Measurements from ENCODE around the gene MAP1LC3C.
"Not testable (repeated sequence)": the region's sequence is repeated elsewhere in the genome, so short reads cannot be mapped to it uniquely, and the experiment has no call there.

The MAP1LC3C gene

DNA sequence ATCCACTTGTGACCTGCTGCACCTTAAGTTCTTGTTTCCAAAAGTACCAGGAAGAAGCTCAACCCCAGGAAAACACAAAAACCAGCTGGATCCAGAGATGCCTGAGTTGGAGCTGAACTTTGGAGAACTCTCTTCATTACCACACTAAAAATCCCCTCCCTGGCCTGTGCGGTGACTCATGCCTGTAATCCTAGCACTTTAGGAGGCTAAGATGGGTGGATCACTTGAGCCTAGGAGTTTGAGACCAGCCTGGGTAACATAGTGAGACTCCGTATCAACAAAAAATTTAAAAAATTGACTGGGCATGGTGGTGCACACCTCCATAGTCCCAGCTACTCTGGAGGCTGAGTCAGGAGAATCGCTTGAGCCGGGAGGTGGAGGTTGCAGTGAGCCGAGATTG, 6.2 kb downstream of the MAP1LC3C start:
- no peak for DNase-seq (ENCODE audit: low read depth in 3 of 3)

- no peak for DNase-seq (ENCODE audit: low read depth in 3 of 3)
Measured at GRCh38 chr1:241990040-241990439, 8.9 kb downstream of the MAP1LC3C start.

- DNase-seq (ENCODE audit: low read depth in 3 of 3) = not testable (repeated sequence)
Measured at GRCh38 chr1:241988389-241988930, 10.4 kb downstream of the MAP1LC3C start.

DNA sequence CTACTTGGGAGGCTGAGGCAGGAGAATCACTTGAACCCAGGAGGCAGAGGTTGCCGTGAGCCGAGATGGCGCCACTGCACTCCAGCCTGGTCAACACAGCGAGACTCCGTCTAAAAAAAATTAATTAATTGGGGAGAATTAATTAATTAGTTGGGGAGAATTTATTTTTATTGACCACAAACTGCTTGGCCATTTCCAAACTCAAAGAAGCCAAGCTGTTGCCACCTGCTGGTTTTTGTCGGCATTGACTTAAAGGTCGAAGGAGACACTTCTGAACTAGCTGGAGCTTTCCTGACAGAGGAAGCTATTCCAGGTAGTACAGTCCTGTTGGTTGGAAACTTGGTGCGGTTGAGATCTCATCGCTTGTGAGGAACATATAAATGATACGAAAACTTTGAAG, 13.1 kb downstream of the MAP1LC3C start:
- no peak for DNase-seq (ENCODE audit: low read depth in 3 of 3)

GRCh38 chr1:241979926-241980325, 19.0 kb downstream of the MAP1LC3C start:
- no peak for DNase-seq (ENCODE audit: low read depth in 3 of 3)

DNA sequence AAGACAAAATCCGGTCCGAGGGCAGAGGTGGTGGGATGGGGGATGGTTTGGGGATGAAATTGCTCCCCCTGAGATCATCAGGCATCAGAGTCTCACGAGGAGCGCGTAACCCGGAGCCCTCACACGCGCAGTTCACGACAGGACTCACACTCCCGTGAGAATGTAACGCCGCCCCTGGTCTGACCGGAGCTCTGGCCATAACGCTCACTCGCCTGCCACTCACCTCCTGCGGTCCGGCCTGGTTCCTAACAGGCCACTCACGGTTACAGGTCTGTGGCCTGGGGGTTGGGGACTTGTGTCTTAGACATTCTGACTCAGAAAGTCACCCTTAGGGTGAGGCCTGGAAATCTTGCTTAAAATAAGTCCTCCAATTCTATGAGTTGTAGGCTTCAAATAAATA, 19.8 kb downstream of the MAP1LC3C start:
- DNase-seq (ENCODE audit: low read depth in 3 of 3) = no peak

- DNase-seq (ENCODE audit: low read depth in 3 of 3) = no peak
Measured at GRCh38 chr1:241976229-241976628, 22.7 kb downstream of the MAP1LC3C start.

DNA sequence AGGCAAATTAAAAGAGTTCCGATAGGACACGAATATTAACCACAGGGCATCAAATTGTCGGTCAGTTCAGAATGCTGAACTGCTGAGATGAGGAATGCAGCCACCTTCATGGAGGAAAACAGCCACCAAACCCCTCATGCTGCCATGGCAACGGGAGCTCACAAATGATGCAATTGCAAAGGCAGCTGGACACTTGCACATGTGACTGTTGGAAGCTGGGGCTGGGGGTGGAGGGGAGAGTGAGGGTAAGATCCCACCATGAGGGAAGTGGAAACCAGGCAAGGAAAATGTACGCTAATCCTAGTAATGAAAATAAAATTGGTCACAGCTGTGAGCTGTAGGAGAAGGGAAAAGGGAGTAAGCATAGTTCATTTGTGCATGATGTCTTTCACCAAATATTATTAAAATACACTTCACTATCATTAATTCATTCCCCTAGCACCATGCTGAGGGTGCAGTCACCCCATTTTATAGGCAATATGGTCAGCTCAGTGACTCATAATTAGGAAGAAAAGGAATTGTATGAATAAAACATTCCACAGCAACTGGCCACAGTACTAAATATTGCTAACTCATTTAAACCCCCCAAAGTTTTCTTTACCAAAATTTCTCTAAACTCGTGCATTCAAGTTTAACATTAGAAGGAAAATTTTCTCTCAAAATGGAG, 26.1 kb downstream of the MAP1LC3C start:
- no peak for DNase-seq (ENCODE audit: low read depth in 3 of 3)

DNA sequence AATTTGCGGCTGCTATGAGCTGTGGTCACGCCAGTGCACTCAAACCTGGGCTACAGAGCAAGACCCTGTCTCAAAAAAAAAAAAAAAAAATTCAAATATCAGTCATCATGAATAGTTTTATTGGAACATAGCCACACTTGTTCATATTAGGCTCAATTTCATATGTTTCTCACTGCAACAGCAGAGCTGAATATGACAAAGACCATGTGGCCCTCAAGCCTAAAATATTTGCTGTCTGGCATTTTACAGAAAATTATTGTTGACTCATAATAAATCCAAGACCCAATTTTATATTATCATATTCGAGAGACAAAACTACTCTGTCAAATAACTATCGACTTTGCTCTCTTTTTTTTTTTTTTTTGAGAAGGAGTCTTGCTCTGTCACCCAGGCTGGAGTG, 30.3 kb downstream of the MAP1LC3C start:
- no peak for DNase-seq (ENCODE audit: low read depth in 3 of 3)

DNA sequence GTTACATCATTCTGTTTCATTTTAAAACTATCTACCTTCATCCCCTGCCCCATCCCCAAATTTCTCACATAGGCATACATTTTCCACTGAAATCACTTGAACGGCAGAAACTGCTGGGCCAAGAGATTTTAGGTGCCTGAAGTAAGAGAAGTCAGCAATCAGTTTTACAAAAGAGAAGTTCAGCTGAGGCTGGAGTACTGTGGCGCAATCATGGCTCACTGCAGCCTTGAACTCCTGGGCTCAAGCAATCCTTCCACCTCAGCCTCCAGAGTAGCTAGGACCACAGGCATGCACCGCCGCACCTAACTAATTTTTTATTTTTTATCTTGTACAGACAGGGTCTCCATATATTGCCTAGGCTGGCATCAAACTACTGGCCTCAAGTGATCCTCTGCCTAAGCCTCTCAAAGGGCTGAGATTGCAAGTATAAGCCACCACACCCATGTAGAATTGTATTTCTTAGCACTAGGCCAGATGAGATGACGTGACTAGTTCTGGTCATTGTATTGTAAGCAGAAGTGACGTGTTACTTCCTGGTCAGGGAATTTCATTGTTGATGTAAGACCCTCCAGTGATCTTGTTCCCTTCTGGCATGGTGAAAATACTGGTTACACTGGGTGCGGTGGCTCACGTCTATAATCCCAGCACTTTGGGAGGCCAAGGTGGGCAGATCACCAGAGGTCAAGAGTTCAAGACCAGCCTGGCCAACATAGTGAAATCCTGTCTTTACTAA, 34.2 kb downstream of the MAP1LC3C start:
- no peak for DNase-seq (ENCODE audit: low read depth in 3 of 3)

DNA sequence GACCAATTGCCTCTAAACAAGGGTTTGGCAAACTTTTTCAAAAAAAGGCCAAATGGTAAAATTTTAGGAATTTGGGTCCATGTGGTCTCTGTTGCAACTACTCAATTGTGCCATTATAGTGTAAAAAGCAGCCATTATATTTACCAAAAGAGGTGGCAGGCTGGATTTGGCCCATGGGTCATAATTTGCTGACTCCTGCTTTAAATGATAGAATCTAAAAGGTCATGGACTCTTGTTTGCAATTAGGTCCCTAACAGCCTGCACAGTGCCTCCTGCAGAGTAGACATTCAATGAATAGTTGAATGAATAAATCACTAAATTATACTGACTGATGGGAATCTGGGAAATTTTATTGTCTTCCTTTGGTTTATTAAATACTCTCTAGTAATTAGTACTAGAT, 35.2 kb downstream of the MAP1LC3C start:
- no peak for DNase-seq (ENCODE audit: low read depth in 3 of 3)

- no peak for DNase-seq (ENCODE audit: low read depth in 3 of 3)
Measured at GRCh38 chr1:241962153-241962552, 36.7 kb downstream of the MAP1LC3C start.

- DNase-seq (ENCODE audit: low read depth in 3 of 3) = no peak
Measured at GRCh38 chr1:241957692-241958494, 41.0 kb downstream of the MAP1LC3C start, which contains the start of gene BECN2. Gene BECN2 (plus strand): TSS chr1:241957767. CDS start chr1:241957767, 0 bp downstream.

GRCh38 chr1:241950390-241950789, 48.5 kb downstream of the MAP1LC3C start:
- DNase-seq (ENCODE audit: low read depth in 3 of 3) = no peak

GRCh38 chr1:241947354-241947753, 51.5 kb downstream of the MAP1LC3C start:
- DNase-seq (ENCODE audit: low read depth in 3 of 3) = no peak

All from stimulated activated CD4-positive, alpha-beta T cell treated with anti-CD3 and anti-CD28 coated beads, TNF-alpha, amount 100 ng/mL, for 48 hours (primary cell).